Activated naive CD4-positive, alpha-beta T cell treated with anti-CD3 and anti-CD28 coated beads, Interleukin-2, amount 50 U/mL, for 24 hours (primary cell): Measurements from ENCODE around the gene SDC1.
"Not testable (repeated sequence)": the region's sequence is repeated elsewhere in the genome, so short reads cannot be mapped to it uniquely, and the experiment has no call there.

Experiments used
- H3K27ac Mint-ChIP-seq: one replicate; pipeline ENCODE4 v1.8.0; 2021; ENCODE audit warnings: mild to moderate bottlenecking, mixed read lengths
- H3K27me3 Mint-ChIP-seq: one replicate; pipeline ENCODE4 v1.8.0; 2021; ENCODE audit warnings: mixed read lengths
- H3K36me3 Mint-ChIP-seq: one replicate; pipeline ENCODE4 v1.8.0; 2021; ENCODE audit warnings: mixed read lengths
- H3K4me1 Mint-ChIP-seq: one replicate; pipeline ENCODE4 v1.8.0; 2021; ENCODE audit warnings: mixed read lengths
- H3K4me3 Mint-ChIP-seq: one replicate; pipeline ENCODE4 v1.8.0; 2021; ENCODE audit warnings: mild to moderate bottlenecking, mixed read lengths
- H3K9me3 Mint-ChIP-seq: one replicate; pipeline ENCODE4 v1.8.0; 2021; ENCODE audit warnings: mixed read lengths

The SDC1 gene

GRCh38 chr2:20224716-20225293, at the start of gene SDC1:
Gene SDC1, minus strand, starts transcription at chr2:20225130. Its CDS starts 263 bp downstream, at chr2:20224867.
- Mint-ChIP-seq H3K27me3 (peaks cover 20% of the 10 kb centered on the region), H3K4me1 (no peaks in the 10 kb centered on the region), H3K36me3 (no peaks in the 10 kb centered on the region), H3K27ac (no peak within 1 kb of the TSS), H3K4me3 (peak within 1 kb of the TSS; percentile 54), H3K9me3 (no peaks in the 10 kb centered on the region)

- Mint-ChIP-seq H3K4me1 (peaks cover 18% of the 10 kb centered on the region), H3K27me3 (no peaks in the 10 kb centered on the region), H3K27ac (no peak overlapping the region), H3K9me3 (no peaks in the 10 kb centered on the region), H3K4me3 (no peak overlapping the region), H3K36me3 (peaks cover 8% of the 10 kb centered on the region)
These were observed 48.1 kb upstream of the SDC1 start for GRCh38 chr2:20273042-20273441.

DNA sequence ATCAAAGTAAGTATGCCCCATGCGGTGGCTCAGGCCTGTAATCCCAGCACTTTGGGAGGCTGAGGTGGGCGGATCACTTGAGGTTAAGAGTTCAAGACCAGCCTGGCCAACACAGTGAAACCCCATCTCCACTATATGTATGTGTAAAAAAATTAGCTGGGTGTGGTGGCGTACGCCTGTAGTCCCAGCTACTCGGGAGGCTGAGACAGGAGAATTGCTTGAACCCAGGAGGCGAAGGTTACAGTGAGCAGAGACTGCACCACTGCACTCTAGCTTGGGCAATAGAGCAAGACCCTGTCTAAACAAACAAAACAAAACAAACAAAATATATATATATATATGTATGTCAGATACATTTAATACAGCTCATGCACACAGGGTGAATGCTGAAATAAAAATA, 43.4 kb upstream of the SDC1 start:
- H3K27me3 Mint-ChIP-seq, H3K9me3 Mint-ChIP-seq, H3K4me3 Mint-ChIP-seq, H3K27ac Mint-ChIP-seq, H3K36me3 Mint-ChIP-seq: not testable (repeated sequence)
- peaks cover 13% of the 10 kb centered on the region for H3K4me1 Mint-ChIP-seq

GRCh38 chr2:20267529-20267928, 42.6 kb upstream of the SDC1 start:
- Mint-ChIP-seq H3K9me3 (no peaks in the 10 kb centered on the region), H3K4me3 (no peak overlapping the region), H3K36me3 (peaks cover 7% of the 10 kb centered on the region), H3K27ac (no peak overlapping the region), H3K4me1 (peaks cover 13% of the 10 kb centered on the region), H3K27me3 (no peaks in the 10 kb centered on the region)

- Mint-ChIP-seq H3K4me1 (peaks cover 6% of the 10 kb centered on the region), H3K36me3 (peaks cover 5% of the 10 kb centered on the region), H3K27me3 (no peaks in the 10 kb centered on the region), H3K4me3 (no peak overlapping the region), H3K27ac (no peak overlapping the region), H3K9me3 (no peaks in the 10 kb centered on the region)
These were observed 39.7 kb upstream of the SDC1 start for GRCh38 chr2:20264629-20265028.

DNA sequence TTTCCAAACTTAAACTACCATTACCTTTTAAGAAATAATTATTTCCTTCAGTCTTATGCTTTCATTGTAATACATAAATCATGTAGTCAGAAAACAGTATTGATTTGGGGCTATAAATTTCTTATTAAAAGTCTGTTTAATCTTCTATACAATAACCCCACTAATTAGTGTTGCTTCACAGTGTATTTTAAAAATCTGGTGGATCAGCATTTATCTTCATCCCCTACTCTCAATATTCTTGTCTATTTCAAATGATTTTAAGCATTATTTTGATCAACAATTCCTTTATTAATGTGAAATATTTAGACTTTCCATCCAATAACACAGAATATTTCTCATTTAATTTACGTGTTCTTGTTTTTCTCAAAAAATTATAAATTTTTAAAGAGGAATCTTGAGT, 32.5 kb upstream of the SDC1 start:
- Mint-ChIP-seq H3K27me3 (no peaks in the 10 kb centered on the region), H3K4me3 (no peak overlapping the region), H3K9me3 (no peaks in the 10 kb centered on the region), H3K4me1 (no peaks in the 10 kb centered on the region), H3K27ac (no peak overlapping the region), H3K36me3 (peaks cover 12% of the 10 kb centered on the region)

- Mint-ChIP-seq H3K36me3 (peaks cover 24% of the 10 kb centered on the region), H3K4me3 (no peak overlapping the region), H3K4me1 (no peaks in the 10 kb centered on the region), H3K27ac (no peak overlapping the region), H3K27me3 (no peaks in the 10 kb centered on the region), H3K9me3 (no peaks in the 10 kb centered on the region)
These were observed 29.8 kb upstream of the SDC1 start for GRCh38 chr2:20254731-20255130.

- Mint-ChIP-seq H3K27me3 (no peaks in the 10 kb centered on the region), H3K36me3 (peaks cover 36% of the 10 kb centered on the region), H3K4me1 (no peaks in the 10 kb centered on the region), H3K9me3 (no peaks in the 10 kb centered on the region), H3K27ac (peak overlapping the region; percentile 81), H3K4me3 (no peak overlapping the region)
These were observed 25.5 kb upstream of the SDC1 start for GRCh38 chr2:20250436-20250835.

DNA sequence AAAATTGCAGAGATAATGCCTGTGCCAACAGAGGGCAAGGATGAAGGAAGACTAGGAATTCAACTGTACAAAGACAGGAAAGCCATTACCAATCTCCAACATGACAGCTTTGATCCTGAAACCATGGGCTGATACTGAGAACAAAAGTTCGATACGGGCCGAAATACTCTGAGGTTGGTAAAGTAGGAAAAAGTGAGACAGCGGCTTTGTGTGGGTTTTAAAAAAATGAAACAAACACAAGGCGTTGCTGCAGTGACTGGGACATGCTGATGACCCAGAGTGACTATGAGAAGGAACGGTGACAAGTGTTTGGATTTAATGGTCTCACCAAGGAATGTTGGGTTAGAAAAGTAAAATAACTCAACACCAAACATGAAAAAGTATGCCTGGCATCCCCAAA, 24.2 kb upstream of the SDC1 start:
- no peaks in the 10 kb centered on the region for H3K27me3 Mint-ChIP-seq
- H3K4me1 Mint-ChIP-seq: no peaks in the 10 kb centered on the region
- peaks cover 33% of the 10 kb centered on the region for H3K36me3 Mint-ChIP-seq
- no peaks in the 10 kb centered on the region for H3K9me3 Mint-ChIP-seq
- peak overlapping the region; percentile 30 for H3K27ac Mint-ChIP-seq
- no peak overlapping the region for H3K4me3 Mint-ChIP-seq

GRCh38 chr2:20247084-20247483, 22.2 kb upstream of the SDC1 start:
- Mint-ChIP-seq H3K4me1 (peaks cover 1% of the 10 kb centered on the region), H3K27ac (peak overlapping the region; percentile 30), H3K4me3 (no peak overlapping the region), H3K9me3 (no peaks in the 10 kb centered on the region), H3K27me3 (no peaks in the 10 kb centered on the region), H3K36me3 (peaks cover 26% of the 10 kb centered on the region)

DNA sequence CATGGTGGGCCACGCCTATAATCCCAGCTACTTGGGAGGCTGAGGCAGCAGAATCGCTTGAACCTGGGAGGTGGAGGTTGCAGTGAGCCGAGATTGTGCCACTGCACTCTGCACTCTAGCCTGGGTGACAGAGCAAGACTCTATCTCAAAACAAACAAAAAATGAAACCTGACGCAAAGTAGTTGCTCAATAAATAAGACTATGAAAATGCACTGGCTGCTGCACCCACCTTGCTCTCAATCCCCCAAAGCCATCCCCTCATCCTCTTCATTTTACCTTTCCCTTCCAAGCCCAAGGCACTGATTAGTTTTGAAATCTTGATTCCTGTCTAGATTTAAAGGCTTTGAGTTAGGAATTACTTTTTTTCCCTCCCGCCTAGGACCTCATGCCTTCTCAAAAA, 18.7 kb upstream of the SDC1 start:
- peak overlapping the region; percentile 65 for H3K27ac Mint-ChIP-seq
- H3K4me1 Mint-ChIP-seq: peaks cover 10% of the 10 kb centered on the region
- not testable (repeated sequence) for H3K4me3 Mint-ChIP-seq, H3K27me3 Mint-ChIP-seq, H3K36me3 Mint-ChIP-seq, H3K9me3 Mint-ChIP-seq

GRCh38 chr2:20242727-20243377, 17.9 kb upstream of the SDC1 start:
- H3K4me1 Mint-ChIP-seq: peaks cover 10% of the 10 kb centered on the region
- peak overlapping the region; percentile 47 for H3K27ac Mint-ChIP-seq
- H3K36me3 Mint-ChIP-seq: peaks cover 3% of the 10 kb centered on the region
- no peak overlapping the region for H3K4me3 Mint-ChIP-seq
- H3K27me3 Mint-ChIP-seq: peaks cover 5% of the 10 kb centered on the region
- peaks cover 1% of the 10 kb centered on the region for H3K9me3 Mint-ChIP-seq

- Mint-ChIP-seq H3K4me1 (peaks cover 10% of the 10 kb centered on the region), H3K9me3 (peaks cover 4% of the 10 kb centered on the region), H3K36me3 (peaks cover 2% of the 10 kb centered on the region), H3K4me3 (no peak overlapping the region), H3K27ac (no peak overlapping the region), H3K27me3 (peaks cover 7% of the 10 kb centered on the region)
These were observed 17.2 kb upstream of the SDC1 start for GRCh38 chr2:20241973-20242726.

DNA sequence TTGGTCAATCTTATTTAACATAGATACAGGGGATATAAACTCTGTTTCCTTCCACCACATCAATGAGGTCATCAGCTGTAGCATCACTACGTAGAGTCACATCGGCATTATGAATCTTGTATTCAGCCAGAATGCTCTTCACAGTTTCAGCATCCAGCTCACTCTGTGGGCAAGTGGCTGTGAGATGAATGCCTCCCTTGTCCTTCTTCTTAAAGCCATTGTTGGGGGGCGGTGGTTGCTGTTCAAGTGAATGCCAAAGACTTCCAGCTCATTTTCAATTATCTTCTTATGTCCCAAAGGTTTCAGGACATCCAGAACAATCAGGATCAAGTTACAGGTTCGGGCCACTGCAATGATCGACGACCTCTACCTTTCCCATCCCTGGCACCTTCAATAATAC, 15.4 kb upstream of the SDC1 start:
- H3K4me3 Mint-ChIP-seq, H3K27me3 Mint-ChIP-seq, H3K9me3 Mint-ChIP-seq, H3K36me3 Mint-ChIP-seq, H3K27ac Mint-ChIP-seq: not testable (repeated sequence)
- peaks cover 10% of the 10 kb centered on the region for H3K4me1 Mint-ChIP-seq

DNA sequence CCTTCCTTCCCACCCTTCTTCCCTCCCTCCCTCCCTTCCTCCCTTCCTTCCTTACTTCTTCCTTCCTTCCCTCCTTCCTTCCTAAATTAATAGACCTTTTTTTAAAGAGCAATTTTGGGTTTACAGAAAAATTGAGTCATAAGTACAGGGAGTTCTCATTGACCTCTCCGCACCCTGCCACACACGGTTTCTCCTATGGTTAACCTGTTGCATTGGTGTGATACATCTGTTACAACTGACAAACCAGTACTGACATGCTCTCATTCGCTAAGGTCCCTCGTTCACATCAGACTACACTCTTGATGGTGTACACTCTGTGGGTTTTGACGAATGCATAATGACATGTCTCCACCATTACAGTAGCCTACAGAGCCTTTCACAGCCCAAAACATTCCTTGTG, 11.6 kb upstream of the SDC1 start:
- Mint-ChIP-seq H3K4me1 (peaks cover 3% of the 10 kb centered on the region), H3K27me3 (peaks cover 9% of the 10 kb centered on the region), H3K27ac (no peak overlapping the region), H3K36me3 (peaks cover 2% of the 10 kb centered on the region), H3K4me3 (no peak overlapping the region), H3K9me3 (peaks cover 4% of the 10 kb centered on the region)

DNA sequence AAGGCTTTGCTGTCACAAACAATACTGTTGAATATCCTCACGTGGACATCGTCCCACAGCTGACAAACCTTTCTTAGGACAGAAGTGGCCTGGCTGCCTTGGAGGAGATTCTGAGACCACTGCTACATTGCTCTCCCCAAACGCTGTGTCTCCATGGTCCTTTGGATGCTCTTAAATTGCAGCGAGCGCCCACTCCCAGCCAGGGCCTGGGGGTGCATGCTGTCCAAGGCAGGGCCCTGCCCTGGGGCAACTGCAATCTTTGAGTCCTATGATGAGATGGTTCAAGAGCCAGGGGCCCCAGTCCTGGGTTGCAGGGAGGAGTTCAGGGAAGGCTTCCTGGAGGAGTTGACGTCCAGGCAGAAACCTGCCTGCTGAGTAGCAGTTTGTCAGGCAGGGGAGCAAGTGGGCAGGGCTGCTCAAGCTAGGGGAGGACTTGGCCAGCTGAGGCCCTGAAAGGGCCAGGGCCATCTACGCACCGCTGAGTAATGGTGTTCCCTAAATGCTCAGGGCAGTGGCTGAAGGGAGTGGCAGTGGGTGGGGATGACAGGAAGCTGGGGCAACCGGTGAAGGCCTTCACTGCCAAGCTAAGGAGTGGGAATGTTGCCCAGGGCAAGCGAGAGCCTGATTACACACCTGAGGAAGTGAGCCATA, 10.8 kb upstream of the SDC1 start:
- Mint-ChIP-seq H3K4me3 (no peak overlapping the region), H3K36me3 (peaks cover 2% of the 10 kb centered on the region)

More for the DNA sequence above, 10.8 kb upstream of the SDC1 start:
- Mint-ChIP-seq H3K4me1 (no peaks in the 10 kb centered on the region), H3K27me3 (peaks cover 15% of the 10 kb centered on the region), H3K9me3 (peaks cover 4% of the 10 kb centered on the region), H3K27ac (no peak overlapping the region)
